ENCODE results near the gene CCNA2.

DNA sequence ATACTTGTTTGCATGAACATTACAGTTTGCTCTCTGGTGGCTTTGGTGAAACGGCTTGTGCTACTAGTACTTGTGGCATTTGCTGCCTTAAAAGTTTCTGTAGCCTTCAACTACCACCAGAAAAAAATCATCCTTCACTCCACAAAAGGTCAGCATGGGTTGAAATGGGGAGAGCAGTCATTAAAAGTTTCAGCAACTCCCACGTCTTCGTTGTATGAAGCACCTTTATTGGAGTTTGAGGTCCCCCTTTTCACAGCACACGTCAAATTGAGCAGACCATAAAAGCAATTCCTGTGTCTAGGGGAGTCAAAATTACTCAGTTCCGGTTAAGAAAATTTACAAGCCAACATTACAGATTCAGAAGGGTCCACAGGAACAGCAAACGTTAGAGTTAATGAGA, 23.0 kb upstream of the CCNA2 start:
- TF ChIP-seq, protein P1, sequence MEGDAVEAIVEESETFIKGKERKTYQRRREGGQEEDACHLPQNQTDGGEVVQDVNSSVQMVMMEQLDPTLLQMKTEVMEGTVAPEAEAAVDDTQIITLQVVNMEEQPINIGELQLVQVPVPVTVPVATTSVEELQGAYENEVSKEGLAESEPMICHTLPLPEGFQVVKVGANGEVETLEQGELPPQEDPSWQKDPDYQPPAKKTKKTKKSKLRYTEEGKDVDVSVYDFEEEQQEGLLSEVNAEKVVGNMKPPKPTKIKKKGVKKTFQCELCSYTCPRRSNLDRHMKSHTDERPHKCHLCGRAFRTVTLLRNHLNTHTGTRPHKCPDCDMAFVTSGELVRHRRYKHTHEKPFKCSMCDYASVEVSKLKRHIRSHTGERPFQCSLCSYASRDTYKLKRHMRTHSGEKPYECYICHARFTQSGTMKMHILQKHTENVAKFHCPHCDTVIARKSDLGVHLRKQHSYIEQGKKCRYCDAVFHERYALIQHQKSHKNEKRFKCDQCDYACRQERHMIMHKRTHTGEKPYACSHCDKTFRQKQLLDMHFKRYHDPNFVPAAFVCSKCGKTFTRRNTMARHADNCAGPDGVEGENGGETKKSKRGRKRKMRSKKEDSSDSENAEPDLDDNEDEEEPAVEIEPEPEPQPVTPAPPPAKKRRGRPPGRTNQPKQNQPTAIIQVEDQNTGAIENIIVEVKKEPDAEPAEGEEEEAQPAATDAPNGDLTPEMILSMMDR (conservative IDR thresholded peaks at IDR 0.05; ENCODE audit: low read length) = no peak
- TF ChIP-seq EZH2phosphoT487 (IDR thresholded peaks at IDR 0.05; ENCODE audit: borderline replicate concordance, low read depth, low read length) = no peak

Measured in OCI-LY7 (cell line).